Measurements from ENCODE around the gene CFAP74. TPM values are rescaled to one million over a fixed set of nuclear protein-coding genes. Genes with fewer than 3 reads are reported as not detected.

The CFAP74 gene, protein sequence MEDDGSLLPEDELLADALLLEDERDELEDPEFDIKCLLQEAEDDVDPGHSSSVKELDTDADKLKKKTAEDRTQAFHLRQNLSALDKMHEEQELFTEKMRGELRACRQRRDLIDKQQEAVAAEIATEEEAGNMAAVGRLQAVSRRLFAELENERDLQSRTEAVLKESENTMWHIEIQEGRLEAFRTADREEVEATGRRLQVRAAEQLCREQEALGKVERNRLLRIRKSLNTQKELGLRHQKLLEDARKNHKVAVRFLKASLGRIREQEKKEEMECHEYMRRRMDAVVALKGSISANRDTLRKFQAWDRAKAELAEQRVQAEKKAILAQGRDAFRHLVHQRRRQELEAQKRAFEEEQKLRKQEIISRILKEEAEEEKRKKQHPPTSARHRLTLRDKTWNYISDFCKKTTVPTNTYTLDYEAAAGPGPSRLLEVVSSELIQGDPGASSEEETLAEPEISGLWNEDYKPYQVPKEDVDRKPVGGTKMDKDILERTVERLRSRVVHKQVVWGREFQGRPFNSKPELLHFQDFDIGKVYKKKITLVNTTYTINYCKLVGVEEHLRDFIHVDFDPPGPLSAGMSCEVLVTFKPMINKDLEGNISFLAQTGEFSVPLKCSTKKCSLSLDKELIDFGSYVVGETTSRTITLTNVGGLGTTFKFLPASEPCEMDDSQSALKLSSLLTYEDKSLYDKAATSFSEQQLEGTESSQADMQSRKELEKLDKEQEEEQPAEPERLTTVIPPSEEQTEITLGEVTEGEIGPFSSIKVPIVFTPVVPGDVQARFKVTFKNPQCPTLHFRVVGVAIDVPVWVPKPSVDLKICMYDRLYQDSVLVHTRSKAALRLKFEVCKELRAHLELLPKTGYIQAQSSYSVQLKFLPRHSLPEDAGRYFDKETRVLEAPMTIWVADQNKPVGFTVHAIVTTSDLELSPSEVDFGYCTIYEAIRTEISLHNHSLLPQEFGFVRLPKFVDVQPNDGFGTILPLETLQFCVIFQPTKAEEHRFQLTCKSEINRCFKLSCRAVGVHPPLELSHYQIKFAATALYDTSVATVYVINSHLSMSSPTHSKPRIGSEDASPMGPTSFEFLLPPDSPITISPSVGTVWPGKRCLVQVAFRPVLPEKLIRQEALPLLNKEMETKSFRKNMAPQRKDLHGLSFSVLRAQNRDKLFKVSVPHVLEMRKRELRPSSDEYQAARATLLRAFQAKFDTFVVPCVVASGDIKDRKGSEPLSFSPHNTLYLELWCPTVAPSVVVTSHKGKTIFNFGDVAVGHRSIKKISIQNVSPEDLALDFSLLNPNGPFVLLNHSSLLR (N-terminal part only)
- total RNA-seq (2022) (not detected in 2 replicates), Bru-seq, nascent RNA (percentile 3 among the genes with signal in this experiment), BruChase-seq, experiment 1, labeled RNA remaining after a 6-hour chase (not detected), BruChase-seq, experiment 2, labeled RNA remaining after a 2-hour chase (percentile 1 among the genes with signal in this experiment)
- long read RNA-seq, result 0 reads

- Mint-ChIP-seq H3K27ac (ENCODE audit: unreplicated experiment) (no peak within 1 kb of the TSS), H3K4me1 (ENCODE audit: low read depth, unreplicated experiment) (no peaks in the 10 kb centered on the region), H3K4me3 (ENCODE audit: low read depth, unreplicated experiment) (peak within 1 kb of the TSS; percentile 19), H3K36me3 (ENCODE audit: insufficient read depth, unreplicated experiment) (peaks cover 5% of the 10 kb centered on the region), H3K27me3 (ENCODE audit: unreplicated experiment) (peaks cover 34% of the 10 kb centered on the region), H3K9me3 (ENCODE audit: low read depth, unreplicated experiment) (no peaks in the 10 kb centered on the region)
- peak; percentile 62 for DNase-seq
- TF ChIP-seq, protein P1, sequence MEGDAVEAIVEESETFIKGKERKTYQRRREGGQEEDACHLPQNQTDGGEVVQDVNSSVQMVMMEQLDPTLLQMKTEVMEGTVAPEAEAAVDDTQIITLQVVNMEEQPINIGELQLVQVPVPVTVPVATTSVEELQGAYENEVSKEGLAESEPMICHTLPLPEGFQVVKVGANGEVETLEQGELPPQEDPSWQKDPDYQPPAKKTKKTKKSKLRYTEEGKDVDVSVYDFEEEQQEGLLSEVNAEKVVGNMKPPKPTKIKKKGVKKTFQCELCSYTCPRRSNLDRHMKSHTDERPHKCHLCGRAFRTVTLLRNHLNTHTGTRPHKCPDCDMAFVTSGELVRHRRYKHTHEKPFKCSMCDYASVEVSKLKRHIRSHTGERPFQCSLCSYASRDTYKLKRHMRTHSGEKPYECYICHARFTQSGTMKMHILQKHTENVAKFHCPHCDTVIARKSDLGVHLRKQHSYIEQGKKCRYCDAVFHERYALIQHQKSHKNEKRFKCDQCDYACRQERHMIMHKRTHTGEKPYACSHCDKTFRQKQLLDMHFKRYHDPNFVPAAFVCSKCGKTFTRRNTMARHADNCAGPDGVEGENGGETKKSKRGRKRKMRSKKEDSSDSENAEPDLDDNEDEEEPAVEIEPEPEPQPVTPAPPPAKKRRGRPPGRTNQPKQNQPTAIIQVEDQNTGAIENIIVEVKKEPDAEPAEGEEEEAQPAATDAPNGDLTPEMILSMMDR (IDR thresholded peaks at IDR 0.05; ENCODE audit: unreplicated experiment), result no peak
- BruUV-seq (replicated peaks), result no TSS peak
- CTCF ChIA-PET, result interaction anchor here (0.6 kb wide), 1 partner anchor 218 kb away, joined by 7 read pairs; no protein-coding TSS in a partner anchor
- intact Hi-C loops (cut with micrococcal nuclease; ENCODE audit: unreplicated experiment), result no loop called here
These were observed at the start of gene CFAP74 for GRCh38 chr1:2003541-2004131. Gene CFAP74, minus strand, starts transcription at chr1:2003786. Its CDS starts 12,830 bp downstream, at chr1:1990956.

GRCh38 chr1:2053217-2053616 is 49.6 kb upstream of the CFAP74 start:
- BruUV-seq (replicated peaks), result no TSS peak
- H3K36me3 Mint-ChIP-seq (ENCODE audit: insufficient read depth, unreplicated experiment), result peaks cover 32% of the 10 kb centered on the region
- DNase-seq, result no peak
- no peaks in the 10 kb centered on the region for H3K27me3 Mint-ChIP-seq (ENCODE audit: unreplicated experiment)
- TF ChIP-seq, protein P1 (IDR thresholded peaks at IDR 0.05; ENCODE audit: unreplicated experiment), result no peak
- intact Hi-C loops (cut with micrococcal nuclease; ENCODE audit: unreplicated experiment), result no loop called here
- H3K4me3 Mint-ChIP-seq (ENCODE audit: low read depth, unreplicated experiment), result no peak overlapping the region
- peaks cover 14% of the 10 kb centered on the region for H3K4me1 Mint-ChIP-seq (ENCODE audit: low read depth, unreplicated experiment)
- CTCF ChIA-PET, result no interaction called here
- H3K27ac Mint-ChIP-seq (ENCODE audit: unreplicated experiment), result no peak overlapping the region
- H3K9me3 Mint-ChIP-seq (ENCODE audit: low read depth, unreplicated experiment), result no peaks in the 10 kb centered on the region

DNA sequence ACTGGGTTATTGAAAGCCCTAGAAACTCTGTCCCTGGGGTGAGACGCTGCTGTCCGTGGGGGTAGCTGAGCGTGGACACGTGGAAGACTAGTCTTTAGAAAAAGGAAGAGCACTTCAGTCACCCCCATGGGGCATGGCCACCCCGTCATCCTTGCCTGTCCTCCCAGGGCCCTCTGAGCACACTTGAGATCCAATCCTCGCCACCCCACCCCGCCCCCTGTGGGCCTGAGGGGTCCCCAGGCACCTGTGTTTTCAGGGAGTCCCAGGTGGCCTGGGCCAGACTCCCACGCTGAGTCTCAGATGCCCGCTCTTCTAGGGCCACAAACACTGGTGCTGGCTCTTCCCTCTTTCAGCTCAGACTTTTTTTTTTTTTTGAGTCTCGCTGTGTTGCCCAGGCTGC is 49.2 kb upstream of the CFAP74 start:
- DNase-seq, result no peak
- TF ChIP-seq, protein P1 (IDR thresholded peaks at IDR 0.05; ENCODE audit: unreplicated experiment), result no peak
- no peaks in the 10 kb centered on the region for H3K27me3 Mint-ChIP-seq (ENCODE audit: unreplicated experiment)
- H3K36me3 Mint-ChIP-seq (ENCODE audit: insufficient read depth, unreplicated experiment), result peaks cover 34% of the 10 kb centered on the region
- peaks cover 17% of the 10 kb centered on the region for H3K4me1 Mint-ChIP-seq (ENCODE audit: low read depth, unreplicated experiment)
- CTCF ChIA-PET, result no interaction called here
- intact Hi-C loops (cut with micrococcal nuclease; ENCODE audit: unreplicated experiment), result no loop called here
- no peak overlapping the region for H3K27ac Mint-ChIP-seq (ENCODE audit: unreplicated experiment)
- BruUV-seq (replicated peaks), result TSS peak; percentile 22
- H3K9me3 Mint-ChIP-seq (ENCODE audit: low read depth, unreplicated experiment), result no peaks in the 10 kb centered on the region
- H3K4me3 Mint-ChIP-seq (ENCODE audit: low read depth, unreplicated experiment), result peak overlapping the region; percentile 81

Data from Calu3 (cell line).